Dendritic cell treated with granulocyte-macrophage colony-stimulating factor and Interleukin-4, amounts not matched to agents 40 ng/mL and 50 ng/mL, for 4 days (primary cell): Measurements from ENCODE around the gene TTC32.

Experiments
- H3K27ac Mint-ChIP-seq: one replicate; pipeline ENCODE4 v1.8.0; 2022; ENCODE audit warnings: mild to moderate bottlenecking, mixed read lengths
- H3K27me3 Mint-ChIP-seq: one replicate; pipeline ENCODE4 v1.8.0; 2022; ENCODE audit warnings: mild to moderate bottlenecking, mixed read lengths
- H3K36me3 Mint-ChIP-seq: one replicate; pipeline ENCODE4 v1.8.0; 2022; ENCODE audit warnings: low read depth, mixed read lengths
- H3K4me1 Mint-ChIP-seq: one replicate; pipeline ENCODE4 v1.8.0; 2022; ENCODE audit warnings: low read depth, mixed read lengths
- H3K4me3 Mint-ChIP-seq: one replicate; pipeline ENCODE4 v1.8.0; 2022; ENCODE audit warnings: mild to moderate bottlenecking, moderate library complexity, mixed read lengths
- H3K9me3 Mint-ChIP-seq: one replicate; pipeline ENCODE4 v1.8.0; 2022; ENCODE audit warnings: mixed read lengths
- intact Hi-C: fragments of 100-400 bp; cut with micrococcal nuclease; formaldehyde crosslinking; loops from one replicate; pipeline ENCODE4 v1.15.0; 2022

TTC32 gene

DNA sequence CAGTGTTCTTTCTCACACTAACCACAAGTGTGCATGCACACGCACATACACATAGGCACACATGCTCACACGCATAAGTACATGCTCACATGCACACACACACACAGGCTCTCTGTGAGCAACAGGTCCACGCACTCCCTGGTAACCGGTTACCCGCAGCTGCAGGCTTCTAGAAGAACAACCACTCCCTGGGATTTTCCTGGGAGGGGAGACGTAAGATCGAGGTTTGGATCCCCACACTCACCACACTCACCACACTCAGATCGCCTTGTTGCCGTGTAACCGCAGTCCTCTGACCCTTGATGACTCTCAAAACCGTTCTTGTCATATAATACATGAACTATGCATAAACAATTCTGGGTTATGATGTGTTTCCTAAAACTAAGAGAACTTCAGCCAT, 42.2 kb downstream of the TTC32 start:
- Mint-ChIP-seq H3K4me3 (no peak overlapping the region), H3K27me3 (peaks cover 14% of the 10 kb centered on the region), H3K27ac (no peak overlapping the region), H3K36me3 (no peaks in the 10 kb centered on the region), H3K9me3 (no peaks in the 10 kb centered on the region), H3K4me1 (peaks cover 7% of the 10 kb centered on the region)
- intact Hi-C loops, result no loop called here

DNA sequence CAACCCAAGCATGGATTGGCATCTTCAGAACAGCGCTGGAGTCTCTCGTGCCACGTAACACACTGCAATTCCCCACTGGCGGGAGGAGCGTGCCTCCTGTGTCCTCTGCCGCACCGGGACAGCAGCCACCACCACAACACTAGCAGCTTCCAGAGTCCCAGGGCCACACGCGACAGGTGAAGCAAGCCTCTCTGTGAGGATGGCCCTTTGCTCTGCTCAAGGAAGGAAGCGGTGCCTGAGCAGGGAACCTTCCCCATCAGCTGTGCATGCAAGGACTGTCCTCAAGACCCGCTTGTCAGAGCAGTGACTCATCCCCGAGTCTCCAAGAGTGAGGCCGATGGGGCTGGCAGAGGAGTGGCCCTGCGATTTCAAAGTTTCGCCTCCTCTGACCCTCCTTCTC, 44.0 kb downstream of the TTC32 start:
- no peaks in the 10 kb centered on the region for H3K4me1 Mint-ChIP-seq
- peaks cover 6% of the 10 kb centered on the region for H3K27me3 Mint-ChIP-seq
- intact Hi-C loops, result no loop called here
- no peaks in the 10 kb centered on the region for H3K9me3 Mint-ChIP-seq
- H3K36me3 Mint-ChIP-seq, result no peaks in the 10 kb centered on the region
- no peak overlapping the region for H3K27ac Mint-ChIP-seq
- no peak overlapping the region for H3K4me3 Mint-ChIP-seq

DNA sequence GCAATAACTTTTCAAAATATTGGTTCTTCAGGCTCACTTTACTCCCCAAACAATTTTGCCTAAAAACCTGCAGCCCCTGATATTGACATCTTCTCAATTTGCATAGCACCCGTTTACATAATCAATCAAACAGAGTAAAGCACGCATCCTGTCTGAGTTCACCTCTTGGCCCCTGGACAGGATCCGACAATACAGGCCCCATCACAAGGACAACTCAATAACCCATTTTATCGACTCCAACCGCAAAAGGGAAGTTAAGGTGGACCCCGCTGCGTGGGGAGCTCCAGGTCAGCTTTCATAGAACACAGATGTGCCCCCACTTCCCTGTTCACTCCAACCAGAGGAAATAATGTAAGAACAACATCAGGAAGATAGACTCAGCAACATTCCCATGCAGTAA, 44.7 kb downstream of the TTC32 start:
- Mint-ChIP-seq H3K36me3 (no peaks in the 10 kb centered on the region), H3K9me3 (no peaks in the 10 kb centered on the region), H3K4me1 (no peaks in the 10 kb centered on the region), H3K4me3 (no peak overlapping the region), H3K27ac (no peak overlapping the region), H3K27me3 (peaks cover 4% of the 10 kb centered on the region)
- intact Hi-C loops, result no loop called here

DNA sequence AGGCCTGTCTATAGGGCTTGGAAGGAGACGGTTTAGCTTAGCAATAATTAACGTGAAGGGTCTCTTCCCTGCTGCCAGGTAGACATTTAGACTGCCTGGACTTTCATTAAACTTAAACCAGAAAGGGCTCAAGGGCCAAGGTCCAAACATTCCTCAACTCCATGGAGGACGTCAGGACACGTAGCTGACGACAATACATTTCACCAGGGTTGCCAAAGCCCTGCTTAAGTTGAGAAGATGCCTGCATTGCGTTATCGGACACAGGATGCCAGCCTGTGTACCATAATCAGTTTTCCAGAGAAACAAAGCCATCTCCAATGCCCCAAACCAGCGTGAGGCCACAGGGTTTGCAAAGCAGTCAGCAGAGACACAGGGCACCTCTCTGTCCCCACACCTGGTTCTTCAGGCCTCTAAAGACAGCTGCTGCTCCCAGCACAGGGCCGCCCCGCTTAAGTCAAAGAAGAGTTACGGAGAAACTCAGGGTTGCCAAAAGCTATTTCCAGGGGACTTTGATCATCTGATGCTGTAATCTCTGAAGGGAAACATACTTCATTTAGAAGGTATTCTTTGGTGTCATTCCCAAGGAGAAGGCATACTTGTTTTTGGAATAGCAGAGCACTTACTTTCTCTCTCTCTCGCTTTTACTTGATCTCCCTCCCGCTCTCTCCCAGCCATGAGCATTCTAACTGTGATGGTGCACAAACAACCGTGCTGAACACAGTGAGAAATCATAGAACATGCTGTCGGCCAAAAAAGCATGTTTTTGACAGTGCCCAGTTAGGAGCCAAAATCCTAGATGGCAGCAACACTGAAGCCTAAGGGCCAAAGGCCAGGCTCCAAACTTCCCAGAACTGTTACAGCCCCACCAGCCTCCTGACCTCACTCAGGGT, 46.0 kb downstream of the TTC32 start:
- Mint-ChIP-seq H3K4me3 (no peak overlapping the region), H3K27me3 (peaks cover 4% of the 10 kb centered on the region), H3K36me3 (no peaks in the 10 kb centered on the region), H3K4me1 (no peaks in the 10 kb centered on the region), H3K9me3 (no peaks in the 10 kb centered on the region), H3K27ac (no peak overlapping the region)
- intact Hi-C loops, result no loop called here

DNA sequence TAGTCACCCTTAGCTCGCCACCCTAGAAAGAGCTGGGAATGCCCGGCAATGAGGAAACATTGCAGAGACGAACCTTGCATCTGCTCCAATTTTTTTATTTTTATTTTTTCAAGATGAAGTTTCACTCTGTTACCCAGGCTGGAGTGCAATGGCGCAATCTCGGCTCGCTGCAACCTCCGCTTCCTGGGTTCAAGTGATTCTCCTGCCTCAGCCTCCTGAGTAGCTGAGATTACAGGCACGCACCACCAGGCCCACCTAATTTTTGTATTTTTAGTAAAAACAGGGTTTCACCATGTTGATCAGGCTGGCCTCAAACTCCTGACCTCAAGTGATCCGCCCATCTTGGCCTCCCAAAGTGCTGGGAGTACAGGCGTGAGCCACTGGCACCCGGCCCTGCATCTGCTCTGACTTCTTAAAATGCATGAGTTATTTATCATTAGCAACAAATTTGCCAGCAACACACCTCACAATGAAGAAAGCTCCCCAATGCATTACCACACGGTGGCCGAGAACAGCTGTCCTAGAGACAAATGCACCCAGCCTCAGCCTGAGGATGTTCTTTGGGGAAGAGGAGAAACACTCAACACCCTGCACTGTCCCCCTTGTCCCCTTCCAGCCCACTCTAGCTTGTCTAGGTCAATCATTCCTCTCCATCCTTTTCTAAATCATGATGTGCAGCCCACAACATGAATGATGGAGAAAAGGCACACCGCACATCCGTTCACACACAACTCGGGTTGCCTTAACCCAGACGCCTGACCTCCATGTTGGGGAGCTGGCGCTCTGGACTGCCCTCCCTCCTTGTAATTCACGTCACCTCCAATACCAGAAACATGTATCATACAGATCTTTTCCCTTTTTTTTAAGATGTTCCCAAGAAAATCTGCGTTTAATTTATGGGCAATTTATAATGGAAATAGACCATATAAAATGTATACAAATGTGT, 46.9 kb downstream of the TTC32 start:
- Mint-ChIP-seq H3K9me3 (no peaks in the 10 kb centered on the region), H3K27ac (no peak overlapping the region), H3K36me3 (no peaks in the 10 kb centered on the region), H3K4me1 (no peaks in the 10 kb centered on the region), H3K4me3 (no peak overlapping the region), H3K27me3 (peaks cover 4% of the 10 kb centered on the region)
- intact Hi-C loops, result no loop called here

DNA sequence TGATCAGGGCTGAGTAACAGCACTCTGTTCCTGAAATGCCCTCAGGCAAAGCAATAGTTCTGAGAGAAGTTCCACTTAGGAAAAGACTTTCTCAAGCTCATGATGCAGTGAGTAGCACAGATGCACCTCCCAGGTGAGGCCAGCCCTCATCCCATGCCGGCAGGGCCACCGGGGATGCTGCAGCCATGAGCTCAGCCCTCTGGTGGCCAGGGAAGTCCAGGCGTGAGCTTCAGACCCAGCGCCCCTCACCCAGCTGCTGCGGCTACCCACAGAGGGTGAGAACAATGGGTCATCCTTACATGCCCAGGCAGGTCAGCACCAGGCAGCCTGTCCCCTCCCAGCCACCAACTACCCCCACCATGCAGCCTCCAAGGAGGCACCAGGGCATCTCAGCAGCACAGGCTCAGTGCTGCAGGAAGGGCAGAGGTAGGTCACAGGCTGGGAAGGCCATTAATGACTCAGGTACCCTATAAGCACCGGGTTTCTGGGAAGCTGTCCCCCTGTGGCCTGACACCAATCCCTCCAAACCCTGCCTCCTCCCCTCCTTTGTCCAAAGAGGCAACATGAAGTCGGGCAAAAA, 50.6 kb downstream of the TTC32 start:
- no peak overlapping the region for H3K4me3 Mint-ChIP-seq
- no peak overlapping the region for H3K27ac Mint-ChIP-seq
- intact Hi-C loops, result no loop called here
- peaks cover 3% of the 10 kb centered on the region for H3K27me3 Mint-ChIP-seq
- H3K9me3 Mint-ChIP-seq, result no peaks in the 10 kb centered on the region
- no peaks in the 10 kb centered on the region for H3K4me1 Mint-ChIP-seq
- no peaks in the 10 kb centered on the region for H3K36me3 Mint-ChIP-seq

DNA sequence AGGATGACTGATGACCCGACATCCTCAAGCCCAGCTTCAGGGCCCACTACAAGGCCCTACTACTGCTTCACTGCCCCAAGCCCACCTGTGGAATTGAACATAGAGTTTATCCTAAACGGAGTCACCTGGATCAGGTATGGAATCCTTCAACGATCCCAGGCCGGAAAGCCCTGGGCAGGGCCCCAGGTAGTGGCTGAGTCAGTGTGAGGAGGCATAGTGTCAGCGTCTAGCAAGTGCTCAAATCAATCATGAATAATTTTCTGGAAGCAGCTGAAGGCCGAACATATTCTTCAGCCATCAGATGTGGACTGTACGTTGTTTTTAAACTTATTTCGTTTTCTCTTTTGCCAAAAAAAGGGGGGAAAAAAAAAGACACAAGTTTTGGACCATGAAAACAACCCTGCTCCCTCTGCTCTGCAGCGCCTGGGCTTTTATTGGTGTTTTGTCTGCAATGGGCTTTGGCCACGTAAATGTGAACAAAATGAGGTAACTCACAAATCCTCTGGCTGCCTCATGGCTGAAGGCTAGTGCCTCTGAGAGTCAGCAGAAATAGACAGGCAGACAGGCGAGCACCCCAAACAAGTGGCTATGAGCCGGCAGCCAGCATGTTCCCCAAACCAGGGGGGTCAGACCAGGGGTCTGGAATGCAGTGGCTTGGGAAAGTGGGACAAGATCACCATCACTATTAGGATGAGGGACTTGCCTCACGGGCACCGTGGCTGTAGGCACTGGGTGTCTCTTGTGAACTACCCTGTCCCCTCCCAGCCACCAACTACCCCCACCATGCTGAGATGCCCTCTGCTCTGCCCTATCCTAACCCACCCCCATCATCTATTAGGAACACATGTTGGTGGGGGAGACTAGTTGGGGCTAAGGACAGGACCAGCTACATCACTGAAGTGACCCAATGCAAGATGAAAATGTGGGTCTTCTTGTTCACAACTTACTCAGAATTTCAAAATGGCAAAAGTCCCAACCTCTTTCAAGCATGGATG, 51.4 kb downstream of the TTC32 start:
- intact Hi-C loops, result no loop called here
- Mint-ChIP-seq H3K9me3 (no peaks in the 10 kb centered on the region), H3K27me3 (peaks cover 3% of the 10 kb centered on the region), H3K4me3 (no peak overlapping the region), H3K27ac (no peak overlapping the region), H3K36me3 (no peaks in the 10 kb centered on the region), H3K4me1 (no peaks in the 10 kb centered on the region)

DNA sequence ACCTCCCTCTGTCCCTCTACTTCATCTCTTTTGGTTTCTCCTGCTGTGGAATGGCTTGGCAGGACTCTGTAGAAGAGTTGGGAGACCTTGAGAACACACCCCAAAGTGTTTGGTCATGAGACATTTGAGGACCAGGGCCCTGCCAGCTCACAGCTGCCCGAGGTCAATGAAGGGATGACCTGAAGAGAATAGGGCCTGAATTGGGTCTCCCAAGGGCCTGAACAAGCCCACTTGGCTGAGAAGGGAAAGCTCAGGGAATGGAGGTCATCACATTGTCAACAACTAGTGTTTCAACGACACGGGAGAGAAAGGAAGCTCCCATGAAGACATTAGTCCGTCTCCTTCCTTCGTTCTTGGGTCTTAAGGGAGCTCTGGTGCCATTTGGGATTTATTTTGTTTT, 52.8 kb downstream of the TTC32 start:
- Mint-ChIP-seq H3K27me3 (peaks cover 4% of the 10 kb centered on the region), H3K4me3 (no peak overlapping the region), H3K36me3 (no peaks in the 10 kb centered on the region), H3K9me3 (no peaks in the 10 kb centered on the region), H3K4me1 (no peaks in the 10 kb centered on the region), H3K27ac (no peak overlapping the region)
- intact Hi-C loops, result no loop called here

DNA sequence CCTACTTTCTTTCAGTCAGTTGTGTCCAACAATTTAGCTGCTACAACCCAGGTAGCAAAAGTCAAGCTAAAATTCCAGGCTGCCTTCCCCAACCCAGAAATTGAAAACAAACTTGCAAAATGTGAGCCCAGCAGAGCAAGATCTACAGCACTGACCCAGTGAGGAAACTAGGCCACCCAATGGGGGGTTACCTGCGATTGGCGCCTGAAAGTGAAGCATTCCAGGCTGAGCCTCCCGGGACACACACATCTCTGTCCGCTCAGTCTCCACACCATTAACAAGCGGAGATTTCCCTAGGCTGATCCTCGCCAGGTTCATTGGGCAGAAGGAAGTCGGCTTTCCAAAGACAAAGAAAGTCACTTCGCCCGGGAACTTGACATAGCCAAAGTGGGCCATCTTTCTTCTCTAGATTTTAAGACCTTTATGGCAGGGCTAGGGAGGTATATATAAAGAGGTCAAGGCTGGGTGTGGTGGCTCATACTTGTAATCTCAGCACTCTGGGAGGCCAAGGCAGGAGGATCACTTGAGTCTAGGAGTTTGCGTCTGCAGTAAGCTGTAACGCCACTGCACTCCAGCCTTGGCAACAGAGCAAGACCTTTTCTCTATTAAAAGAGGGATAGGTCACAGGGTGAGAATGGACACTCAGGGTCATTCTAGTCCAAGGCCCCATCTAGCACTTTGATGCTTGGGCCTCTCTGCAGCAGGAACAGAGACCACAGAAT, 53.6 kb downstream of the TTC32 start:
- Mint-ChIP-seq H3K4me1 (no peaks in the 10 kb centered on the region), H3K27ac (no peak overlapping the region), H3K9me3 (no peaks in the 10 kb centered on the region), H3K36me3 (no peaks in the 10 kb centered on the region), H3K4me3 (no peak overlapping the region), H3K27me3 (peaks cover 6% of the 10 kb centered on the region)
- intact Hi-C loops, result no loop called here

DNA sequence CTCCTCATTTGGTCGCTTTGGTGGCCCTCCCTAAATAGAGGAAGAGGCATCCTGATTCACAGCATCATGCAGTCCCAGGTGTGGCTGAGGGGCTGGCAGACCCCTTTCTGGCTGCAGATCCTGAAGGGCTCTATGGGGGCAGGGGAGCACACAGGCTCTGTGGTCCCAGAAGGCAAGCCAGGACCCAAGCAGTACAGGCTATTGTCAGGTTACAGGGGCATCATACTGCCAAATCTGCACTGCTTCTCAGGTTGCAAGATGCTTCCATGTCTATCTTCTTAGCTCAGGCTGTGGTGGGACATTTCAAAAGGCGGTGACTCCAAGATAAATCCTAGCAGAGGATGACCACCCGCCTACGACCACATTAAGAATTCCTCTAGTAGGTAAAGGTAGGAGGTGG, 54.3 kb downstream of the TTC32 start:
- no peak overlapping the region for H3K27ac Mint-ChIP-seq
- H3K4me1 Mint-ChIP-seq, result no peaks in the 10 kb centered on the region
- H3K27me3 Mint-ChIP-seq, result peaks cover 6% of the 10 kb centered on the region
- no peaks in the 10 kb centered on the region for H3K9me3 Mint-ChIP-seq
- intact Hi-C loops, result no loop called here
- no peaks in the 10 kb centered on the region for H3K36me3 Mint-ChIP-seq
- H3K4me3 Mint-ChIP-seq, result no peak overlapping the region
